Testis (tissue), 3 donors: ENCODE data around the gene AUTS2. TPM values are rescaled to one million over a fixed set of nuclear protein-coding genes. Genes with fewer than 3 reads are reported as not detected.

Experiments used
- DNase-seq: peaks from one replicate; pipeline ENCODE4 v3.0.0-alpha.2; 2019
- H3K27ac ChIP-seq, 2 donors: fragments of 200-600 bp; sonication (generic); one replicate each; pipeline ENCODE4 v1.5.1; 2019
- H3K27me3 ChIP-seq: fragments of 200-600 bp; sonication (generic); one replicate; pipeline ENCODE4 v1.5.1; 2019
- H3K36me3 ChIP-seq: fragments of 200-600 bp; sonication (generic); one replicate; pipeline ENCODE4 v1.5.1; 2017; ENCODE audit warnings: low read depth; ENCODE audit errors: missing control alignments
- H3K4me1 ChIP-seq: fragments of 200-600 bp; sonication (generic); one replicate; pipeline ENCODE4 v1.5.1; 2019
- H3K4me3 ChIP-seq, 2 donors: fragments of 200-600 bp; sonication (generic); one replicate each; pipeline ENCODE4 v1.5.1; 2017 to 2019
- H3K9me3 ChIP-seq: fragments of 200-600 bp; sonication (generic); one replicate; pipeline ENCODE4 v1.5.1; 2017
- CTCF ChIP-seq, 3 experiments: fragments of 450-650 bp in 2 of 3; fragments of 200-600 bp in 1 of 3; sonication (generic) in 1 of 3; IDR thresholded peaks; one replicate each; pipeline ENCODE4 v1.5.1; 2016 to 2019; ENCODE audit warnings: antibody characterized with exemption in 3 of 3, mild to moderate bottlenecking in 2 of 3, moderate library complexity in 1 of 3
- POLR2A ChIP-seq: fragments of 450-650 bp; IDR thresholded peaks from one replicate; pipeline ENCODE4 v1.6.1; 2017; ENCODE audit warnings: antibody characterized with exemption, mild to moderate bottlenecking, moderate library complexity
- WGBS, 2 donors: methylation state at CpG; one replicate each; pipeline ENCODE4 v1.1.5; 2018; 5-methylcytosine and 5-hydroxymethylcytosine counted together
- intact Hi-C: fragments of 100-400 bp; cut with DNase I; formaldehyde crosslinking; loops from one replicate; pipeline ENCODE4 v1.15.1; 2023; ENCODE audit warnings: low total_unique reads
- polyA plus RNA-seq: library from polyadenylated mRNA; stranded (reverse); fragments of 350-450 nt; fragmentation: Illumina TruSeq; extraction: RNeasy Lipid Tissue Mini Kit (QIAGEN cat#74804); gene quantifications from one replicate; pipeline ENCODE4 v1.2.3, GENCODE V29; 2014; ENCODE audit warnings: low read depth, low replicate concordance; ENCODE audit not compliant: insufficient read depth
- total RNA-seq, 2 donors: library from RNA; depleted of rRNA; stranded (reverse); fragments of >200 nt; gene quantifications; one replicate each; pipeline ENCODE4 v1.2.3, GENCODE V29; 2016

The AUTS2 gene
- total and polyA plus RNA-seq, 3 donors from 2014 or later: 21.3 to 75.5 (median 56.1) TPM

GRCh38 chr7:70317356-70317755 is 719.1 kb downstream of the AUTS2 start:
- intact Hi-C loops: no loop called here
- WGBS, 2 donors: 74 to 75% methylated on average over 2 of the region's 2 CpGs
- TF ChIP-seq CTCF (IDR thresholded peaks at IDR 0.05): no peak
- TF ChIP-seq POLR2A: no peak
- Histone ChIP-seq H3K4me3 (no peak overlapping the region), H3K27me3 (no peaks in the 10 kb centered on the region), H3K36me3 (no peaks in the 10 kb centered on the region), H3K4me1 (no peaks in the 10 kb centered on the region), H3K27ac (no peak overlapping the region), H3K9me3 (no peaks in the 10 kb centered on the region)
- no peak for DNase-seq

DNA sequence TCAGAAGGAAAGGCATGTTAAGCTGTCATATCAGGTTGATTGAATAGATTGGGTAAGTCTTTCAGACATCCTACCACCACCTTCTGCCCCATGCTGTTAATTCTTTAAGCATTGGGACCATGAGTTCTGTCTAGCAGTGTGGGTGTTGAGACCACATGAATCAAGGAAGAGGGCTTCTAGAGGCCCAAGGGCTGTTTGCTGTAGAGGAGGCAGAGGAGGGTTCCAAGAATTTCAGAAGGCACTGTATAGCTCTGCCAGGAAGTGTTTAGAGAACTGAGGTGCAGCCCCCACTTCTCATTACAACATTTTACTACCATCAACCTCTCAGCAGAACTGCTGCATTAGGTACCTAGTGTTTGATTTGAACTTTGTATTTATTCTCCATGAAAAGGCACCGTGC is 720.2 kb downstream of the AUTS2 start:
- TF ChIP-seq POLR2A: no peak
- no peak for TF ChIP-seq CTCF (IDR thresholded peaks at IDR 0.05)
- Histone ChIP-seq H3K9me3 (no peaks in the 10 kb centered on the region), H3K27ac (no peak overlapping the region), H3K4me3 (no peak overlapping the region), H3K4me1 (no peaks in the 10 kb centered on the region), H3K27me3 (no peaks in the 10 kb centered on the region), H3K36me3 (no peaks in the 10 kb centered on the region)
- 94 to 97% methylated on average over 1 of the region's 1 CpG for WGBS, 2 donors
- DNase-seq: no peak
- intact Hi-C loops: no loop called here

DNA sequence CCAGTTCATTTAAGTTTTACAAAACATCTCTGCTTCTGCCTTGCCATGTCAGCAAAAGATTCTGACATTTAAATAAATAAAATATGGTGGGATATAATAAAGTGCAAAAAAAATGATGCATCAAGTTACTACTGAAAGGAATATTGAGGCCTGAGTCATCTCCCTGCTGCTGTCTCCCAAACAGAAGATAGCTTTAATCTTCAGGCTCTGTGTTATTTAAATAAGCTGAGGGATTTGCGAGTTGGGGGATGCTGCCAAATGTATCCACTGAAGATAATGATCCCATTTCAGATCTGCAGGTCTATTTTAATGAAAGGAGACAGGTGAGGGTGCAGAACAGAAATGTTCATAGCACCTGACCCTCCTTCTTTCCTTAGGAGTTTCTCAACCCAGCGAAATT is 720.8 kb downstream of the AUTS2 start:
- TF ChIP-seq CTCF (IDR thresholded peaks at IDR 0.05) (no peak), POLR2A (no peak)
- H3K27me3 ChIP-seq: no peaks in the 10 kb centered on the region
- WGBS, 2 donors: 79 to 82% methylated on average over 2 of the region's 2 CpGs
- H3K4me3 ChIP-seq: no peak overlapping the region
- H3K9me3 ChIP-seq: no peaks in the 10 kb centered on the region
- no peaks in the 10 kb centered on the region for H3K36me3 ChIP-seq
- no peaks in the 10 kb centered on the region for H3K4me1 ChIP-seq
- no peak for DNase-seq
- intact Hi-C loops: no loop called here
- no peak overlapping the region for H3K27ac ChIP-seq

DNA sequence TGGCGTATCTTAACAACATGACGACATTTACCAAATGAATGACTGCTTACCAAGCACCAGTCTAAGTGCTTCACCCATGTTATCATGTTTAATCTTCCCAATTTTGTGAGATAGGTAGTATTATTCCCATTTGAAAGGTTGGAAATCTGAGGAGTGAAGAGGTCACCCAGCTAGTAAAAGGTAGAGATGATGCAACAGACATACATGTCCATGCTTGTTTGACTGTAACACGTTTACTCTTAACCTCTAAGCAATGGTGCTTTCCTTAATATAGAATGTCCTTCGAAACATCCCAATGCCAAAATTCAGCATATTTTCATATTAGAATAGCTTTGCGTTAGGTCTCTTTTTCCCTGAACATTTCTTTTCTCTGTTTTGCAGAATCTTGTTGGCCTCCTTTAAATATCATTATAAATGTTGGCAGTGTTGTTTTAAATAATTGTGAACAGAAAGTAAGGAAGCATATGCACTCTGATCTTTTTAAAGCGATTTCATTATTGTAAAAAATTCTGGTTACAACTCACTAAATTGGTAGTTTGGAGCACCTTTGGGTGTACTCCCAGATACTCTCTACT is 722.8 kb downstream of the AUTS2 start:
- 83 to 91% methylated on average over 6 of the region's 6 CpGs for WGBS, 2 donors
- H3K9me3 ChIP-seq: no peaks in the 10 kb centered on the region
- H3K27me3 ChIP-seq: no peaks in the 10 kb centered on the region
- no peak for DNase-seq
- TF ChIP-seq POLR2A: no peak
- no peak for TF ChIP-seq CTCF (IDR thresholded peaks at IDR 0.05)
- intact Hi-C loops: no loop called here
- no peak overlapping the region for H3K27ac ChIP-seq
- H3K36me3 ChIP-seq: no peaks in the 10 kb centered on the region
- no peaks in the 10 kb centered on the region for H3K4me1 ChIP-seq
- H3K4me3 ChIP-seq: no peak overlapping the region

- no peak for TF ChIP-seq CTCF (IDR thresholded peaks at IDR 0.05)
- no peak for TF ChIP-seq POLR2A
- Histone ChIP-seq H3K4me1 (no peaks in the 10 kb centered on the region), H3K4me3 (no peak overlapping the region), H3K36me3 (no peaks in the 10 kb centered on the region), H3K9me3 (no peaks in the 10 kb centered on the region), H3K27me3 (no peaks in the 10 kb centered on the region), H3K27ac (no peak overlapping the region)
- 89 to 95% methylated on average over 1 of the region's 1 CpG for WGBS, 2 donors
- DNase-seq: no peak
- intact Hi-C loops: no loop called here
These were observed 724.6 kb downstream of the AUTS2 start for GRCh38 chr7:70322856-70323255.
